Tibial nerve (tissue), 3 donors: ENCODE measurements around the gene AOAH.

Experiments used
- CTCF ChIP-seq, 5 experiments: fragments of 200-600 bp in 3 of 5; fragments of 450-650 bp in 2 of 5; sonication (generic) in 3 of 5; IDR thresholded peaks; one replicate each; pipeline ENCODE4 v1.5.1; 2016 to 2019; ENCODE audit warnings: antibody characterized with exemption in 5 of 5, mild to moderate bottlenecking in 3 of 5, moderate library complexity in 2 of 5
- POLR2A ChIP-seq, 2 donors: fragments of 450-650 bp; IDR thresholded peaks; one replicate each; pipeline ENCODE4 v1.6.1; 2017; ENCODE audit warnings: antibody characterized with exemption in 2 of 2, mild to moderate bottlenecking in 2 of 2, moderate library complexity in 2 of 2

- no peak for TF ChIP-seq CTCF (IDR thresholded peaks at IDR 0.05)
- TF ChIP-seq POLR2A (IDR thresholded peaks at IDR 0.05): no peak
These were observed 13.0 kb downstream of the AOAH start for GRCh38 chr7:36711256-36711655.
